DND-41 (cell line): Measurements from ENCODE around the gene EID2B.

ENCODE experiments used
- CTCF ChIP-seq: IDR thresholded peaks from 2 replicates; pipeline ENCODE4 v1.5.1; 2012; ENCODE audit warnings: borderline replicate concordance, low read length, moderate library complexity, mild to moderate bottlenecking; ENCODE audit not compliant: poor library complexity, severe bottlenecking; ENCODE audit errors: extremely low read depth
- EZH2 ChIP-seq: IDR thresholded peaks from 3 replicates; pipeline ENCODE4 v1.6.1; 2012; ENCODE audit warnings: borderline replicate concordance, low read depth, mild to moderate bottlenecking, moderate library complexity, low read length, inconsistent platforms; ENCODE audit not compliant: severe bottlenecking

- TF ChIP-seq CTCF: no peak
- TF ChIP-seq EZH2: no peak
Measured at GRCh38 chr19:39557811-39558623, 25.4 kb upstream of the EID2B start.
